DND-41 (cell line): ENCODE results near the gene MYH11.

ENCODE experiments used
- EZH2 ChIP-seq: IDR thresholded peaks from 3 replicates; pipeline ENCODE4 v1.6.1; 2012; ENCODE audit warnings: borderline replicate concordance, low read depth, mild to moderate bottlenecking, moderate library complexity, low read length, inconsistent platforms; ENCODE audit not compliant: severe bottlenecking
- TF ChIP-seq, protein P1 (sequence below): IDR thresholded peaks from 2 replicates; pipeline ENCODE4 v1.5.1; 2012; ENCODE audit warnings: borderline replicate concordance, low read length, moderate library complexity, mild to moderate bottlenecking; ENCODE audit not compliant: poor library complexity, severe bottlenecking; ENCODE audit errors: extremely low read depth

DNA sequence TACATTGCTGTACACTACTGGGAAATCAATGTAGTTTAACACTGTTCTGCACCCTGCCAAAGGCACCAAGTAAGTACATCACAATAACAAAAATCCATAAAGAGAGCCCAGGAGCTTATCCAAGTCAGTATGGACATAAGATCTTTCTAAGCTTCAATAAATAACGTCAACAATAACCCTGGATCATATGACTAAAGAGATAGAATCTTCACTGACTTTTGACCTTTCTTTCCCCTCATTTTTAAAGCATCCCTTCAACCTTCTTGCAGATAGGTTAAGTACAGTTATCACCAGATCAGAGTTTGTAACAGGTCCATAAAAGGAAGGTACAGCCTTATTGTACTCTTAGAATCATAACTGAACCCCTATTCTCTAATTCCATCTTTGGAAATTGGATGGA is 29.2 kb upstream of the MYH11 start:
- TF ChIP-seq, protein P1, sequence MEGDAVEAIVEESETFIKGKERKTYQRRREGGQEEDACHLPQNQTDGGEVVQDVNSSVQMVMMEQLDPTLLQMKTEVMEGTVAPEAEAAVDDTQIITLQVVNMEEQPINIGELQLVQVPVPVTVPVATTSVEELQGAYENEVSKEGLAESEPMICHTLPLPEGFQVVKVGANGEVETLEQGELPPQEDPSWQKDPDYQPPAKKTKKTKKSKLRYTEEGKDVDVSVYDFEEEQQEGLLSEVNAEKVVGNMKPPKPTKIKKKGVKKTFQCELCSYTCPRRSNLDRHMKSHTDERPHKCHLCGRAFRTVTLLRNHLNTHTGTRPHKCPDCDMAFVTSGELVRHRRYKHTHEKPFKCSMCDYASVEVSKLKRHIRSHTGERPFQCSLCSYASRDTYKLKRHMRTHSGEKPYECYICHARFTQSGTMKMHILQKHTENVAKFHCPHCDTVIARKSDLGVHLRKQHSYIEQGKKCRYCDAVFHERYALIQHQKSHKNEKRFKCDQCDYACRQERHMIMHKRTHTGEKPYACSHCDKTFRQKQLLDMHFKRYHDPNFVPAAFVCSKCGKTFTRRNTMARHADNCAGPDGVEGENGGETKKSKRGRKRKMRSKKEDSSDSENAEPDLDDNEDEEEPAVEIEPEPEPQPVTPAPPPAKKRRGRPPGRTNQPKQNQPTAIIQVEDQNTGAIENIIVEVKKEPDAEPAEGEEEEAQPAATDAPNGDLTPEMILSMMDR: no peak
- no peak for TF ChIP-seq EZH2
